Neutrophil (primary cell): ENCODE measurements around the gene LGALS3.

Source experiments
- H3K27ac ChIP-seq: fragments of 200-600 bp; sonication (generic); 2 replicates; pipeline ENCODE4 v1.5.1; 2016; ENCODE audit warnings: mild to moderate bottlenecking, moderate library complexity
- H3K27me3 ChIP-seq: fragments of 200-600 bp; sonication (generic); 2 replicates; pipeline ENCODE4 v1.6.0; 2016; ENCODE audit warnings: mild to moderate bottlenecking
- H3K36me3 ChIP-seq: fragments of 200-600 bp; sonication (generic); 2 replicates; pipeline ENCODE4 v1.5.1; 2017
- H3K4me1 ChIP-seq, 2 experiments: fragments of 200-600 bp in 1 of 2; sonication (generic) in 1 of 2; 1 replicate in 1 of 2; 2 replicates in 1 of 2; pipeline versions ENCODE4 v1.5.1 to v1.6.1; 2013 to 2016; ENCODE audit warnings: low read depth in 1 of 2, low read length in 1 of 2, mild to moderate bottlenecking in 1 of 2, moderate library complexity in 1 of 2; ENCODE audit not compliant: control insufficient read depth in 1 of 2, insufficient read depth in 1 of 2
- H3K4me3 ChIP-seq, 2 experiments: fragments of 200-600 bp in 1 of 2; sonication (generic) in 1 of 2; 1 replicate in 1 of 2; 2 replicates in 1 of 2; pipeline ENCODE4 v1.5.1; 2013 to 2016; ENCODE audit warnings: low read depth in 1 of 2, low read length in 1 of 2, mild to moderate bottlenecking in 1 of 2, moderate library complexity in 1 of 2
- H3K9me3 ChIP-seq: fragments of 200-600 bp; sonication (generic); 2 replicates; pipeline ENCODE4 v1.5.1; 2016
- TF ChIP-seq, protein P1 (sequence below): fragments of 200-600 bp; sonication (generic); IDR thresholded peaks from 2 replicates; pipeline ENCODE4 v1.5.1; 2016; ENCODE audit warnings: antibody characterized with exemption

The LGALS3 gene

DNA sequence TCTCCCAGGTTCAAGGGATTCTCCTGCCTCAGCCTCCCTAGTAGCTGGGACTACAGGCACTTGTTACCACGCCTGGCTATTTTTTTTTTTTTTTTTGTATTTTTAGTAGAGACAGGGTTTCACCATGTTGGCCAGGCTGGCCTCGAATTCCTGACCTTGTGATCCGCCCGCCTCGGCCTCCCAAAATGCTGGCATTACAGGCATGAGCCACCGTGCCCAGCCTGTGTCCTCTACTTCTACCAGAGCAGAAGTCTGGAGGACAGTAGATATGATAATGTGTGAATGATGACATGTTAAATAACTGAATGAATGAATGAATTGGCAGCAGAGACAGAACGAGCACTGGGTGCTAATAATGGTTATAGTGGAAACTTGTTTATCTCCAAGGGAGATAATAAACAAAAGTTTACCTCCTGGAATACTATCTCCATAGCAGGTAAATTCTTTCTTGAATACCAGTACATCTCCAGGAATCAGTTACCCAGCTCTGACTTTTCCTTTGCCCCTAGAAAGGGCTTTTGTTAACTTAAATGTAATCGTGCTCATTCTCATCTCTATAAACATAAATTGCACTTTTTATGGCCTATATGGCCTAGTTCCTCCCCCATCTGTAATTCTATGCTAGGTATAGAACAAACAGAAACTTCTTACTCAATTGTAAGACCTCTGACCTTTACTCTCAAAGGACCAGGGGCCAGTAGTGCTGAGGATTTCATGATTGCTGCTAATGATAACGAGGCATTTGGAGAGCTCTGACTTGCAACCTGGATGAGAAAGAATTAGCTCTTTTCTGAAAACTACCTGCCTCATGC lies 7.2 kb upstream of the LGALS3 start:
- no peaks in the 10 kb centered on the region for H3K36me3 ChIP-seq
- no peak overlapping the region for H3K4me3 ChIP-seq
- H3K9me3 ChIP-seq = no peaks in the 10 kb centered on the region
- H3K27ac ChIP-seq = no peak overlapping the region
- H3K27me3 ChIP-seq = no peaks in the 10 kb centered on the region
- H3K4me1 ChIP-seq = peaks cover 65 to 68% of the 10 kb centered on the region in 2 experiments
- TF ChIP-seq, protein P1, sequence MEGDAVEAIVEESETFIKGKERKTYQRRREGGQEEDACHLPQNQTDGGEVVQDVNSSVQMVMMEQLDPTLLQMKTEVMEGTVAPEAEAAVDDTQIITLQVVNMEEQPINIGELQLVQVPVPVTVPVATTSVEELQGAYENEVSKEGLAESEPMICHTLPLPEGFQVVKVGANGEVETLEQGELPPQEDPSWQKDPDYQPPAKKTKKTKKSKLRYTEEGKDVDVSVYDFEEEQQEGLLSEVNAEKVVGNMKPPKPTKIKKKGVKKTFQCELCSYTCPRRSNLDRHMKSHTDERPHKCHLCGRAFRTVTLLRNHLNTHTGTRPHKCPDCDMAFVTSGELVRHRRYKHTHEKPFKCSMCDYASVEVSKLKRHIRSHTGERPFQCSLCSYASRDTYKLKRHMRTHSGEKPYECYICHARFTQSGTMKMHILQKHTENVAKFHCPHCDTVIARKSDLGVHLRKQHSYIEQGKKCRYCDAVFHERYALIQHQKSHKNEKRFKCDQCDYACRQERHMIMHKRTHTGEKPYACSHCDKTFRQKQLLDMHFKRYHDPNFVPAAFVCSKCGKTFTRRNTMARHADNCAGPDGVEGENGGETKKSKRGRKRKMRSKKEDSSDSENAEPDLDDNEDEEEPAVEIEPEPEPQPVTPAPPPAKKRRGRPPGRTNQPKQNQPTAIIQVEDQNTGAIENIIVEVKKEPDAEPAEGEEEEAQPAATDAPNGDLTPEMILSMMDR = no peak

DNA sequence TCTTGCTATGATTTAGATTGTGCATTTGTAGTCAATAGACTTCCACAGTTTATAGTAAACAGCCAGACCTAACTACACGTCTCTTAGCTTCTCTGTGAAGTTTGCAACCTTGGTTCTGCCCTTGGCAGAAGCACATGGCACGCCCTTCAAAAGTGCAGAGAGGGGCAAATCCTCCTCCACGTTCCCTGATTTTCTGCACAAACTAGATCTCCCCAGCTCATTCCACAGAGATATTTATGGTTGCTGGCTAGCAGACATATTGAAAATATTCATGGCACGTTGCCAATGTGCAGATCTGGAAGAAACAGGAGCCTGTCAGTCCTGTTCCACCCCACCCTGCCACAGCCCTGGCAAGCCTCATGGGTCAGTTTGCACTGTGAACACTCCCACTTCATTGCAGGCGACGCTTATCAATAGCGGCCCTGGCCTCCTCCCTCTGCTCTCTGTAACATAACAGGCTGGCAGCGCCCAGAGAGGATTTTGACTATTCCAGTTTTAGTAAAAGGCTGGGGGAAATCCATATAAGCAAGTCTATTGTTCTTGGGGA lies 6.5 kb upstream of the LGALS3 start:
- Histone ChIP-seq H3K4me1 (peaks cover 65 to 68% of the 10 kb centered on the region in 2 experiments), H3K27me3 (no peaks in the 10 kb centered on the region), H3K27ac (no peak overlapping the region), H3K4me3 (no peak overlapping the region), H3K9me3 (no peaks in the 10 kb centered on the region), H3K36me3 (no peaks in the 10 kb centered on the region)
- TF ChIP-seq, protein P1 = no peak

DNA sequence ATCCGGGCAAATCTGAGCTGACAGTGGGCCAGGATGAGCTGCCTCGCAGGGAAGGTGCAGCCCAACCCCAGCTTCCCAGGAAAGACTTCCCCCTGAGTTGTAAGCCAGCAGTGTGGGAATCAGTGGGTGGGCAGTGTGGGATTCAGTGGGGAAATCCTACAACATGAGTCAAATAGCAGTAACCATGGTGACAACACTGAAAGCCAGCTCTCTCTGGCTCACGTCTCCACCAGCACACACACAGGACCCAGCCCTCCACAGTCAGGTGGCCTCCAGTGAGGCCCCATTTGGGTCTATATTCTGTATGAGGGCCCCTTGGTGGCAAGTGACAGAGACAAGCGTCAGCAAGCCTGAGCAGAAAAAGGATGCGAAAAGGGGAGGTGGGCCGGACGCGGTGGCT lies 6.0 kb upstream of the LGALS3 start:
- Histone ChIP-seq H3K4me1 (peaks cover 65 to 68% of the 10 kb centered on the region in 2 experiments), H3K27ac (no peak overlapping the region)

DNA sequence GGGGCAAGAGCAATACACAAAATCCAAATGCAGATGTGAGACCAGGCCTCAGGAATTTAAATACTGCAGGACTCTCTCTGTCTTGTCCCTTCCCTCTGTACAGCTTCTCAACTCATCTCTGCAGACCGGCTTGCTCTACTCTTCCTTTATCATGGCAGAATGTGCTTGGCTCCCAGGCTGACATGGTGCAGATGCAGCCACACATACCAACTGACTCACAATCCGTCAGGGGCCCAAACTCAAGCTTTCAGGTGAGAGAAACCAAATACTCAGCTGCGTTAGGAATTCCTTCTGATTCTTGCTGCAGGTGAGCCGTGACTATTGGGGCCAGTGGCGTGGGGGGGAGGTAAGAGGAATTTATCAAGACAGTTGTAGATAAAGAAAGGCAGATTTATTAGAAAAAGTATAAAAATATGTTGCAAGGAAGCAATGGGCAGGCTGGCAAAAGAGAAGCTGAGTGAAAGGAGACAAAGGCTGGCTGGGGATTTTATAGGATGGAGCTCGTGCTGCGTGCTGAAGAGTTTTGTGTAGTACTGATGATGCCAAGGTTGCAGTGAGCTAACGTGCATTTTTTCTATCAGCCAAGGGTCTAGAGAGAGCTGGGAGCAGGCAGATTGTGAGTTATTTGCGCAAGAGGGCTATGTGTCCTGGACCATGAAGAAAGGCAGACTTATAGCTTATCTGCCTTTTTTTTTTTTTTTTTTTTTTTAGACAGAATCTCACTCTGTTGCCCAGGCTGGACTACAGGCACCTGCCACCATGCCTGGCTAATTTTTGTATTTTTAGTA lies 5.0 kb upstream of the LGALS3 start:
- Histone ChIP-seq H3K27ac (no peak overlapping the region), H3K9me3 (no peaks in the 10 kb centered on the region), H3K27me3 (no peaks in the 10 kb centered on the region), H3K4me1 (peaks cover 65 to 66% of the 10 kb centered on the region in 2 experiments), H3K4me3 (no peak overlapping the region), H3K36me3 (no peaks in the 10 kb centered on the region)
- TF ChIP-seq, protein P1 = no peak

More for the DNA sequence above, 6.0 kb upstream of the LGALS3 start:
- H3K27me3 ChIP-seq = no peaks in the 10 kb centered on the region
- H3K9me3 ChIP-seq = no peaks in the 10 kb centered on the region
- H3K36me3 ChIP-seq = no peaks in the 10 kb centered on the region
- TF ChIP-seq, protein P1 = no peak
- no peak overlapping the region for H3K4me3 ChIP-seq

DNA sequence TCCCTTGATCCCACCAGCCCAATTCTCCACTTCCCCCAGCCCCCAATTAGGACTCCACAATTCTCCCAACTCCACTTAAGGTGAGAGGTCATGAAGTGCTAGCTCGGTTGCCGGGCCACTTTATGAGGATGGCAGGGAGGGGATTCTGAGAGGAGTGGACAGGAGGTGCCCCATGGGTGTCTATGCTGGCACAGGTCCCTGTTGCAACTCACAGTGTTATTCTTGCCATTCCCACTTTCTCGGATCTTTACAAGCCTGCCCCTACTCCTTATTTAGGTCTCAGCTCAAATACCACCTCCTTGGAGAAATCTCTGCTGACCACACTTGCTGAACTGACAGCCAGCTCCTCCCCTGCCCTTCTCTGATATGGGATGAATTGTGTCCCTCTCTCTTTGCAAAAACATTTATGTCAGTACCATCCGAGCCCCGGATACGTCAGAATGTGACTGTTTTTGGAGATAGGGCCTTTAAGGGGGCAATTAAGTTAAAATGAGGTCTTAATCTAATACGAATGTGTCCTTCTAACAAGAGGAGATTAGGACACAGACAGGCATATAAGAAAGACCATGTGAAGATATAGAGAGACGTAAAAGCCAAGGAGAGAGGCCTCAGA lies 4.2 kb upstream of the LGALS3 start:
- peaks cover 60 to 63% of the 10 kb centered on the region in 2 experiments for H3K4me1 ChIP-seq
- no peaks in the 10 kb centered on the region for H3K27me3 ChIP-seq
- H3K4me3 ChIP-seq = no peak overlapping the region
- TF ChIP-seq, protein P1 = no peak
- peak overlapping the region; percentile 57 for H3K27ac ChIP-seq
- H3K36me3 ChIP-seq = no peaks in the 10 kb centered on the region
- H3K9me3 ChIP-seq = no peaks in the 10 kb centered on the region
